OCI-LY7 (cell line): ENCODE results near the gene PPIL1. TPM values are rescaled to one million over a fixed set of nuclear protein-coding genes. Genes with fewer than 3 reads are reported as not detected.

Experiments
- BruUV-seq: library from RNA; stranded (reverse); fragments of 400-500 nt; replicated peaks from 2 replicates; lab custom pipeline; 2021; lab: Mats Ljungman, UMichigan
- CTCF ChIA-PET: fragments of 300-600 bp; sonication (Branson Sonifier 250); formaldehyde crosslinking; loops from one replicate; lab custom pipeline; 2022; ENCODE audit warnings: antibody characterized with exemption; ENCODE audit not compliant: unreplicated experiment; lab: Charles Lee
- POLR2A ChIA-PET: fragments of 300-600 bp; sonication (Branson Sonifier 250); formaldehyde crosslinking; loops from one replicate; lab custom pipeline; 2022; ENCODE audit warnings: antibody characterized with exemption; lab: Charles Lee
- DNase-seq: peaks from one replicate; pipeline ENCODE4 v3.0.0-alpha.2; 2015; ENCODE audit warnings: low spot score
- H2AFZ ChIP-seq: fragments of 200-600 bp; sonication (generic), shearing (Covaris generic); 2 replicates; pipeline ENCODE4 v1.6.1; 2014; ENCODE audit warnings: mild to moderate bottlenecking, antibody characterized with exemption, low read length, moderate library complexity
- H3K27ac ChIP-seq: fragments of 200-600 bp; sonication (generic); 2 replicates; pipeline ENCODE4 v1.5.1; 2014; ENCODE audit warnings: mixed run types, low read depth, mild to moderate bottlenecking, moderate library complexity, low read length, inconsistent platforms; ENCODE audit not compliant: poor library complexity, severe bottlenecking
- H3K36me3 ChIP-seq: fragments of 200-600 bp; sonication (generic); 2 replicates; pipeline ENCODE4 v1.6.1; 2014; ENCODE audit warnings: mild to moderate bottlenecking, antibody characterized with exemption, low read length, moderate library complexity, mixed read lengths; ENCODE audit not compliant: insufficient read depth
- H3K4me1 ChIP-seq: fragments of 200-600 bp; sonication (generic); 2 replicates; pipeline ENCODE4 v1.5.1; 2014; ENCODE audit warnings: mild to moderate bottlenecking, low read length; ENCODE audit not compliant: insufficient read depth, poor library complexity, severe bottlenecking
- H3K4me2 ChIP-seq: fragments of 200-600 bp; sonication (generic); 2 replicates; pipeline ENCODE4 v1.6.1; 2014; ENCODE audit warnings: mild to moderate bottlenecking, low read length
- H3K4me3 ChIP-seq: fragments of 200-600 bp; sonication (generic); 2 replicates; pipeline ENCODE4 v1.5.1; 2014; ENCODE audit warnings: mild to moderate bottlenecking, low read depth, low read length; ENCODE audit not compliant: poor library complexity, severe bottlenecking
- H3K79me2 ChIP-seq: fragments of 200-600 bp; sonication (generic); 2 replicates; pipeline ENCODE4 v1.6.1; 2016; ENCODE audit warnings: low read depth, mild to moderate bottlenecking, low read length, moderate library complexity, mixed read lengths; ENCODE audit not compliant: insufficient read depth
- H3K9me2 ChIP-seq: fragments of 200-600 bp; sonication (generic); 2 replicates; pipeline ENCODE4 v1.6.1; 2016; ENCODE audit warnings: mild to moderate bottlenecking, low read length, mixed read lengths; ENCODE audit not compliant: insufficient read depth
- H3K9me3 ChIP-seq: fragments of 200-600 bp; sonication (generic); 2 replicates; pipeline ENCODE4 v1.6.1; 2014; ENCODE audit warnings: mild to moderate bottlenecking, mixed run types, low read length, mixed read lengths
- H4K20me1 ChIP-seq: fragments of 200-600 bp; sonication (generic); 2 replicates; pipeline ENCODE4 v1.6.1; 2014; ENCODE audit warnings: mild to moderate bottlenecking, antibody characterized with exemption, low read length, moderate library complexity, mixed read lengths; ENCODE audit not compliant: insufficient read depth
- EZH2phosphoT487 ChIP-seq: fragments of 200-600 bp; sonication (generic); IDR thresholded peaks from 2 replicates; pipeline ENCODE4 v1.6.1; 2018; ENCODE audit warnings: low read depth, borderline replicate concordance, mild to moderate bottlenecking, mixed run types, antibody characterized with exemption, low read length, moderate library complexity, mixed read lengths
- intact Hi-C: fragments of 100-400 bp; cut with micrococcal nuclease; formaldehyde crosslinking; loops from one replicate; pipeline ENCODE4 v1.10.0; 2022; ENCODE audit not compliant: unreplicated experiment
- total RNA-seq, 2 experiments: library from RNA; depleted of rRNA in 1 of 2; stranded (reverse); fragments of >200 nt in 1 of 2; shearing (Covaris generic) in 1 of 2; gene quantifications; 2 replicates each; pipeline ENCODE4 v1.2.3, GENCODE V29; 2014 to 2022
- TF ChIP-seq, protein P1 (sequence below): fragments of 200-600 bp; sonication (generic); conservative IDR thresholded peaks from 2 replicates; pipeline ENCODE4 v1.5.1; 2014; ENCODE audit warnings: mild to moderate bottlenecking, antibody characterized with exemption, low read length, moderate library complexity, mixed read lengths

Gene PPIL1
- total RNA-seq, 2 experiments from 2014 or later, result 38.9 to 40.0 TPM

GRCh38 chr6:36852481-36853147 is 22.0 kb downstream of the PPIL1 start:
- ChIA-PET POLR2A (interaction anchor here (1.1 to 2.1 kb wide), 3 partner anchors 20 to 86 kb away, joined by 3 to 6 read pairs (median 5); no protein-coding TSS in a partner anchor), CTCF (interaction anchor here (0.6 to 2.7 kb wide), 6 partner anchors 20 to 208 kb away, joined by 3 to 9 read pairs (median 4); no protein-coding TSS in a partner anchor)
- H3K27ac ChIP-seq, result no peak overlapping the region
- peaks cover 70% of the 10 kb centered on the region for H3K36me3 ChIP-seq
- H3K9me3 ChIP-seq, result no peaks in the 10 kb centered on the region
- no peak overlapping the region for H3K4me2 ChIP-seq
- DNase-seq, result no peak
- intact Hi-C loops, result loop anchor here (5.0 kb wide), 1 partner anchor 70 kb away; no protein-coding TSS in a partner anchor
- no peak overlapping the region for H2AFZ ChIP-seq
- no peaks in the 10 kb centered on the region for H3K9me2 ChIP-seq
- 0 out of 2 replicates have a peak, but pooled peaks cover 6% of the 10 kb centered on the region for H4K20me1 ChIP-seq
- H3K4me1 ChIP-seq, result no peaks in the 10 kb centered on the region
- no peak for TF ChIP-seq EZH2phosphoT487
- TF ChIP-seq, protein P1, sequence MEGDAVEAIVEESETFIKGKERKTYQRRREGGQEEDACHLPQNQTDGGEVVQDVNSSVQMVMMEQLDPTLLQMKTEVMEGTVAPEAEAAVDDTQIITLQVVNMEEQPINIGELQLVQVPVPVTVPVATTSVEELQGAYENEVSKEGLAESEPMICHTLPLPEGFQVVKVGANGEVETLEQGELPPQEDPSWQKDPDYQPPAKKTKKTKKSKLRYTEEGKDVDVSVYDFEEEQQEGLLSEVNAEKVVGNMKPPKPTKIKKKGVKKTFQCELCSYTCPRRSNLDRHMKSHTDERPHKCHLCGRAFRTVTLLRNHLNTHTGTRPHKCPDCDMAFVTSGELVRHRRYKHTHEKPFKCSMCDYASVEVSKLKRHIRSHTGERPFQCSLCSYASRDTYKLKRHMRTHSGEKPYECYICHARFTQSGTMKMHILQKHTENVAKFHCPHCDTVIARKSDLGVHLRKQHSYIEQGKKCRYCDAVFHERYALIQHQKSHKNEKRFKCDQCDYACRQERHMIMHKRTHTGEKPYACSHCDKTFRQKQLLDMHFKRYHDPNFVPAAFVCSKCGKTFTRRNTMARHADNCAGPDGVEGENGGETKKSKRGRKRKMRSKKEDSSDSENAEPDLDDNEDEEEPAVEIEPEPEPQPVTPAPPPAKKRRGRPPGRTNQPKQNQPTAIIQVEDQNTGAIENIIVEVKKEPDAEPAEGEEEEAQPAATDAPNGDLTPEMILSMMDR, result no peak
- H3K79me2 ChIP-seq, result no peaks in the 10 kb centered on the region
- H3K4me3 ChIP-seq, result no peak overlapping the region
- BruUV-seq, result no TSS peak

GRCh38 chr6:36851626-36852025 is 23.0 kb downstream of the PPIL1 start:
- 0 out of 2 replicates have a peak, but pooled peaks cover 6% of the 10 kb centered on the region for H4K20me1 ChIP-seq
- H3K9me2 ChIP-seq, result no peaks in the 10 kb centered on the region
- no peak for TF ChIP-seq EZH2phosphoT487
- TF ChIP-seq, protein P1, result no peak
- ChIA-PET CTCF (interaction anchor here (0.9 to 2.7 kb wide), 3 partner anchors 83 to 92 kb away, joined by 3 to 9 read pairs (median 6); no protein-coding TSS in a partner anchor), POLR2A (interaction anchor here (0.6 to 2.1 kb wide), 4 partner anchors 21 to 85 kb away, joined by 3 to 6 read pairs (median 4); no protein-coding TSS in a partner anchor)
- H3K36me3 ChIP-seq, result peaks cover 60% of the 10 kb centered on the region
- DNase-seq, result no peak
- intact Hi-C loops, result loop anchor here (1.0 to 5.0 kb wide), 2 partner anchors 69 to 85 kb away; no protein-coding TSS in a partner anchor
- H3K9me3 ChIP-seq, result no peaks in the 10 kb centered on the region
- no TSS peak for BruUV-seq
- no peak overlapping the region for H3K4me3 ChIP-seq
- H3K4me1 ChIP-seq, result no peaks in the 10 kb centered on the region
- no peak overlapping the region for H3K27ac ChIP-seq
- no peaks in the 10 kb centered on the region for H3K79me2 ChIP-seq
- H3K4me2 ChIP-seq, result no peak overlapping the region
- H2AFZ ChIP-seq, result no peak overlapping the region
